SK-N-SH treated with all-trans-retinoic acid at 6 μM for 48 hours (cell line): ENCODE measurements around the gene GLYR1.

Experiments used
- RARB ChIP-seq: fragments of 250-450 bp; sonication (Bioruptor Pico); IDR thresholded peaks from 2 replicates; pipeline ENCODE4 v1.8.0; 2021; ENCODE audit warnings: mild to moderate bottlenecking, moderate library complexity
- ZFP3 ChIP-seq: fragments of 250-450 bp; sonication (Bioruptor Pico); IDR thresholded peaks from 2 replicates; pipeline ENCODE4 v1.5.0; 2020; ENCODE audit warnings: mild to moderate bottlenecking, moderate library complexity
- TF ChIP-seq, protein P1 (sequence below): fragments of 250-450 bp; sonication (Bioruptor Pico); IDR thresholded peaks from 2 replicates; pipeline ENCODE4 v1.8.0; 2020; ENCODE audit warnings: mild to moderate bottlenecking, moderate library complexity, borderline replicate concordance

DNA sequence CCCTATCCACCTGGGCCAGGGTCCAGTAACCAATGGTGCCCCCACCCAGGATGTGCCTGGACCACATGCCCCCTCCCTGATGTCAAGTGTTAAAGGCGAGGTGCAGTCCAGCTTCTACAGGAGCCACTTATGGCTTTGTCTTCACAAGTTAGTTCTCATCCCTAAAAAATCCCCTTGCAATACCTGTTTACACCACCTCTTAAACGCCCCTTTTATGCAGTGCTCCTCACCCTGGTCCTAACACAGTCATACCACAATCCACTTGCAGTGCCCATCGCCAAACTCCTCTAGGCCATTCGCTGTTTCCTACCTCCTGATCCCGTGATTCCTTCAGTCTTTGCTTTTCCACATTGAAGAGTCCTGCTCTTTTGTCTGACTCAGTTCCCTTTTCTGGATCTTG is 7.1 kb downstream of the GLYR1 start:
- TF ChIP-seq, protein P1, sequence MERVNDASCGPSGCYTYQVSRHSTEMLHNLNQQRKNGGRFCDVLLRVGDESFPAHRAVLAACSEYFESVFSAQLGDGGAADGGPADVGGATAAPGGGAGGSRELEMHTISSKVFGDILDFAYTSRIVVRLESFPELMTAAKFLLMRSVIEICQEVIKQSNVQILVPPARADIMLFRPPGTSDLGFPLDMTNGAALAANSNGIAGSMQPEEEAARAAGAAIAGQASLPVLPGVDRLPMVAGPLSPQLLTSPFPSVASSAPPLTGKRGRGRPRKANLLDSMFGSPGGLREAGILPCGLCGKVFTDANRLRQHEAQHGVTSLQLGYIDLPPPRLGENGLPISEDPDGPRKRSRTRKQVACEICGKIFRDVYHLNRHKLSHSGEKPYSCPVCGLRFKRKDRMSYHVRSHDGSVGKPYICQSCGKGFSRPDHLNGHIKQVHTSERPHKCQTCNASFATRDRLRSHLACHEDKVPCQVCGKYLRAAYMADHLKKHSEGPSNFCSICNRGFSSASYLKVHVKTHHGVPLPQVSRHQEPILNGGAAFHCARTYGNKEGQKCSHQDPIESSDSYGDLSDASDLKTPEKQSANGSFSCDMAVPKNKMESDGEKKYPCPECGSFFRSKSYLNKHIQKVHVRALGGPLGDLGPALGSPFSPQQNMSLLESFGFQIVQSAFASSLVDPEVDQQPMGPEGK (CRISPR knock-in tag), result no peak
- TF ChIP-seq RARB (CRISPR knock-in tag), result no peak
- TF ChIP-seq ZFP3 (CRISPR knock-in tag), result no peak
